ENCODE data around the gene PSMB11. TPM values are rescaled to one million over a fixed set of nuclear protein-coding genes. Genes with fewer than 3 reads are reported as not detected.

Gene PSMB11
- total RNA-seq, 1 experiment from 2014 or later: not detected

DNA sequence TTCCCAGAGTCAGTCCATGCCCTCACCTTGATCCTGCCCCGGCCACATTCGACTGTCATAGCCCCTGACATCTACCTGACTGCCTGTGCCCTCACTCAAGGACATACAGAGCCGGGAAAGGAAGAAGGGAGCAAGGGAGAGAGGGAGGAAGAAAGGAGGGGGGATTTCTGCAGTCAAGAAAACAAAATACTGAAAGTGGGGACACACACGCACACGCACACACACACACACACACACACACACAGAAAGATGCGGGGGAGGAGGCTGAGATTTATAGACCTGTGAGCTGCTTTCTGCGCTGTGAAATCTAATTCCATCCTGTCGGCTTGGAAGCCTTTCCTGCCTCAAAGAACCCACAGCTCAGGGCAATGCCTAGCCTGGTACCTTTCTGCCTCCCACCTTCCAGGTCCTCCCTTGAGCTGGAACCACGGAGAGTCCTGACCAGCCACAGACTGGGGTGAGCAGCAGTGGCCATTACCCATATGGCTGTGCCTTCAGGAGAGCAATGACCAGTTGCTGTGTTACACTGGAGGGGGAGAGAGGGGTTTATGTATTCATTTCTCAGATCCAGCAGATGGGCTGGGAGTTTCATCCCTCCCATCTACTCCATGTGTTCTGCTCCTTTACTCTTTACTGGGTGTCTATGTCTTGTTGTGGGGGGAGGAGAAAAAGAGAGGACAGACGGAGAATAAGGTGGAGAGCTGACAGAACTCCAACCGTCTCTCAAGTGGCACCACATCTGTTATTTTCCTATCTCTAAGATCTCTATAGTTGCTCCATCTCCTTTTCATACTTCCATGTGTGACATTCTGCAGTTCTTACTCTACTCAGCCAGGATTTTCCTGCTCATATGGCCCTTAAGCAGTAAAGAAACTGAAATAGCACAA lies 45.0 kb upstream of the PSMB11 start:
- no peak overlapping the region for H3K4me3 Mint-ChIP-seq
- Histone ChIP-seq H2AFZ (ENCODE audit: low read length) (no peak overlapping the region), H2BK15ac (ENCODE audit: low read depth, low read length) (no peak overlapping the region), H2BK12ac (ENCODE audit: insufficient read length, low read depth, low read length) (no peak overlapping the region), H2BK120ac (ENCODE audit: low read depth, low read length, poor library complexity, severe bottlenecking) (no peak overlapping the region), H3K23ac (ENCODE audit: insufficient read length, low read depth, low read length) (no peak overlapping the region), H3K4me2 (ENCODE audit: insufficient read depth, insufficient read length, low read length) (no peak overlapping the region), H3K79me2 (ENCODE audit: insufficient read depth, low read length) (no peaks in the 10 kb centered on the region), H3K4me1 (ENCODE audit: insufficient read depth, low read length) (peaks cover 5% of the 10 kb centered on the region; the same call in 1 of the 2 replicates), H3K9ac (ENCODE audit: extremely low read depth, insufficient read length, low read length) (no peak overlapping the region), H2AK5ac (ENCODE audit: insufficient read length, low read length) (no peak overlapping the region), H3K23me2 (ENCODE audit: insufficient read length, low read depth, low read length, poor library complexity, severe bottlenecking) (no peaks in the 10 kb centered on the region), H2BK5ac (ENCODE audit: insufficient read length, low read length) (no peak overlapping the region), H4K8ac (replicated peaks; ENCODE audit: insufficient read length, low read depth, low read length) (no peak overlapping the region), H3K14ac (ENCODE audit: insufficient read depth, low read length) (no peak overlapping the region), H2BK20ac (ENCODE audit: low read depth, low read length, poor library complexity, severe bottlenecking) (no peak overlapping the region), H3K4ac (ENCODE audit: low read depth, low read length) (no peak overlapping the region), H3K79me1 (ENCODE audit: insufficient read depth, low read depth, low read length, poor library complexity, severe bottlenecking) (no peaks in the 10 kb centered on the region), H3K56ac (ENCODE audit: insufficient read length, low read depth, low read length) (no peak overlapping the region), H3T11ph (ENCODE audit: low read length) (no peak overlapping the region), H4K91ac (ENCODE audit: insufficient read length, low read depth, low read length) (no peak overlapping the region), H4K20me1 (ENCODE audit: control insufficient read depth, insufficient read depth, insufficient read length) (no peaks in the 10 kb centered on the region), H3K27ac (ENCODE audit: insufficient read length, low read depth, low read length) (no peak overlapping the region), H3K18ac (ENCODE audit: insufficient read length, low read depth, low read length) (no peak overlapping the region), H3K27me3 (ENCODE audit: insufficient read depth, low read length) (no peaks in the 10 kb centered on the region), H4K5ac (ENCODE audit: insufficient read length, low read depth, low read length) (no peak overlapping the region), H3K9me3 (ENCODE audit: control insufficient read depth, low read depth, low read length) (no peaks in the 10 kb centered on the region)
- H3K36me3 Mint-ChIP-seq (ENCODE audit: insufficient read depth in 1 of 3, low read depth in 3 of 3): peaks cover 0 to 3% (median 0%) of the 10 kb centered on the region in 3 experiments; a peak in 1 of 7 replicates
- TF ChIP-seq, protein P1, sequence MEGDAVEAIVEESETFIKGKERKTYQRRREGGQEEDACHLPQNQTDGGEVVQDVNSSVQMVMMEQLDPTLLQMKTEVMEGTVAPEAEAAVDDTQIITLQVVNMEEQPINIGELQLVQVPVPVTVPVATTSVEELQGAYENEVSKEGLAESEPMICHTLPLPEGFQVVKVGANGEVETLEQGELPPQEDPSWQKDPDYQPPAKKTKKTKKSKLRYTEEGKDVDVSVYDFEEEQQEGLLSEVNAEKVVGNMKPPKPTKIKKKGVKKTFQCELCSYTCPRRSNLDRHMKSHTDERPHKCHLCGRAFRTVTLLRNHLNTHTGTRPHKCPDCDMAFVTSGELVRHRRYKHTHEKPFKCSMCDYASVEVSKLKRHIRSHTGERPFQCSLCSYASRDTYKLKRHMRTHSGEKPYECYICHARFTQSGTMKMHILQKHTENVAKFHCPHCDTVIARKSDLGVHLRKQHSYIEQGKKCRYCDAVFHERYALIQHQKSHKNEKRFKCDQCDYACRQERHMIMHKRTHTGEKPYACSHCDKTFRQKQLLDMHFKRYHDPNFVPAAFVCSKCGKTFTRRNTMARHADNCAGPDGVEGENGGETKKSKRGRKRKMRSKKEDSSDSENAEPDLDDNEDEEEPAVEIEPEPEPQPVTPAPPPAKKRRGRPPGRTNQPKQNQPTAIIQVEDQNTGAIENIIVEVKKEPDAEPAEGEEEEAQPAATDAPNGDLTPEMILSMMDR (conservative IDR thresholded peaks at IDR 0.05): no peak
- peaks cover 7 to 8% of the 10 kb centered on the region in 2 experiments for H3K4me1 Mint-ChIP-seq
- H3K9me3 Mint-ChIP-seq: no peaks in the 10 kb centered on the region
- no peaks in the 10 kb centered on the region for H3K27me3 Mint-ChIP-seq (ENCODE audit: low read depth)
- WGBS (ENCODE audit: extremely low coverage, insufficient read length, low lambda C conversion rate): no CpG with 5 or more reads among the region's 11 CpGs
- no peak overlapping the region for H3K27ac Mint-ChIP-seq
- no peak for DNase-seq
